IgD-negative memory B cell (primary cell): ENCODE measurements around the gene CEP78. TPM values are rescaled to one million over a fixed set of nuclear protein-coding genes. Genes with fewer than 3 reads are reported as not detected.

Source experiments
- H3K27ac Mint-ChIP-seq, 3 donors: one replicate each; pipeline ENCODE4 v1.8.0; 2020 to 2022; ENCODE audit warnings: mild to moderate bottlenecking in 3 of 3, mixed read lengths in 3 of 3, moderate library complexity in 1 of 3
- H3K27me3 Mint-ChIP-seq: one replicate; pipeline ENCODE4 v1.8.0; 2021; ENCODE audit warnings: mixed read lengths
- H3K36me3 Mint-ChIP-seq: one replicate; pipeline ENCODE4 v1.8.0; 2020; ENCODE audit warnings: mild to moderate bottlenecking, mixed read lengths
- H3K4me1 Mint-ChIP-seq, 3 donors: one replicate each; pipeline ENCODE4 v1.8.0; 2020 to 2022; ENCODE audit warnings: mixed read lengths in 3 of 3, mild to moderate bottlenecking in 1 of 3
- H3K4me3 Mint-ChIP-seq, 4 donors: one replicate each; pipeline ENCODE4 v1.8.0; 2020 to 2022; ENCODE audit warnings: mild to moderate bottlenecking in 4 of 4, mixed read lengths in 4 of 4, moderate library complexity in 3 of 4
- H3K9me3 Mint-ChIP-seq, 3 donors: one replicate each; pipeline ENCODE4 v1.8.0; 2020 to 2021; ENCODE audit warnings: mixed read lengths in 3 of 3, mild to moderate bottlenecking in 1 of 3
- polyA plus RNA-seq: library from polyadenylated mRNA; unstranded; fragments of 300-500 nt; fragmentation: Illumina TruSeq; gene quantifications from one replicate; pipeline ENCODE4 v1.2.3, GENCODE V29; 2021

The CEP78 gene
- polyA plus RNA-seq, 1 donor from 2014 or later, result 12.3 TPM

DNA sequence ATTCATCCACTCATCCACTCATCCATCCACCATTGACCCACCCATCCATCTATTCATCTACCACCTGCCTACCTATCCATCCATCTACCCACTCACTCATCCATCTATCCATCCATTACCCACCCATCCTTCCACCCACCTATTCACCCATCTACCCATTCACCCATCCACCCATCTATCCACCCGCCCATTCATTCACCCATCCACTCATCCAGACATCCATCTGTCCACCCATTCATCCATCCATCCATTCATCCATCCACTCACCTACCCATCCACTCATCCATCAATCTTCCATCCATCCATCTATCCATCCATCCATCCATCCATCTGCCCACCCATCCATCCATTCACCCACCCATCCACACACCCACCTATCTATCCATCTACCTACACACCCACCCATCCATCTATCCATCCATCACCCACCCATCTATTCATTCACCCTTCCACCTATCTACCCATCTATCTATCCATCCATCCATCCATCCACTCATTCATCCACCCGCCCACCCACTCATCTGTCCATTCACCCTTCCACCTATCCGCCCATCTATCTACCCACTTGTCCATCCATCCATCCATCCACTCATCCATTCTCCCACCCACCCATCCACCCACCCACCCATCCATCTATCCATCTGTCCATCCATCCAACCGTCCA is 84.3 kb downstream of the CEP78 start:
- Mint-ChIP-seq H3K9me3 (no peaks in the 10 kb centered on the region), H3K27ac (no peak overlapping the region), H3K4me3 (no peak overlapping the region), H3K36me3 (peaks cover 6% of the 10 kb centered on the region), H3K4me1 (no peaks in the 10 kb centered on the region), H3K27me3 (no peaks in the 10 kb centered on the region)

DNA sequence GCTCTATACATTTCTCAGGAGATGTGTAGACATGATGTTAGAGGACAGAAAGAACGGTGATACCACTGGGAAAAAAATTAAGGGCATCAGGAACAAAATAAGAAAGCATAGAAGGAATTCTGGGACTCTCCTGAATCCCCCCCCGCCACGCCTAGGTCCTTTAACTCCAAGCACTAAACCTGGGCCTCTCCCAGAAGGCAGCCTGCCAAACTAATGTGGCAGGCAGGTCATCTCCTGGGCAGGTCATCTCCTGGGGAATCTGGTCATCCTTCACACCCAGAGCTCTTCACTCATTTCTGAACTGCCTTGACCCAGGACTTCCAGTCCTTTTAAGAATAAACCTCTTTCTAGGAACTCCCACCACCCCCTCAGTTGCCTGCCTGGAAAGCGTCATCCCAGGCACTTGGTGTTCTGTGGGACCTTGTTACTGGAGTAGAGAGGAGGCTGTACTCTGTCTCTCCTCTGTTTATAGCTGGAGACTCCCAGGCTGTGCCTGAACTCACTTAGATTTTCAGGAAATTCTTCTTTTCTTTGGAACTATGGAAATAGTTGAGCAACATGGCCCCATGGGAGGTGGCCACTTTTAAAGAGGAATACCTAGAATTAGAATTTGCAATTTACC is 85.1 kb downstream of the CEP78 start:
- H3K36me3 Mint-ChIP-seq, result peaks cover 6% of the 10 kb centered on the region
- H3K4me3 Mint-ChIP-seq, result no peak overlapping the region
- H3K27me3 Mint-ChIP-seq, result no peaks in the 10 kb centered on the region
- no peak overlapping the region for H3K27ac Mint-ChIP-seq
- H3K4me1 Mint-ChIP-seq, result no peaks in the 10 kb centered on the region
- H3K9me3 Mint-ChIP-seq, result no peaks in the 10 kb centered on the region

DNA sequence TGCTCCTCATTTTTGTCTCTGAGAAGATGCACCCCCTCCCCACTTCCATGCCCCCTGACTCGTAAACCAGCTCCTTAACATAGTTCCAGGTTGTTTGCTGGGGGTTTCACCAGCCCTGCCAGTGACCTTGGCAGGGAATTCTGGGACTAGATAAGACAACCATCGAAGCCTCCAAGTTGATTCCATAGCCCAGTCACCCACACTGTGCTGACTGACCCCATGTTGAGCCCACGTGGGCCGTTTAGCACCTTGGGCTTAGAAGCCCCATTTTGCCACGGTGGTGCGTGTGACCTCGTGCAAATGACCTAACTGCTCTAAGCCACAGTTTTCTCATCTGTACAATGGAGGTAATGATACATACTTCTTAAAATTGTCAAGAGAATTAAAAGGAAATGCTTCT is 85.6 kb downstream of the CEP78 start:
- Mint-ChIP-seq H3K4me1 (no peaks in the 10 kb centered on the region), H3K27ac (no peak overlapping the region), H3K4me3 (no peak overlapping the region), H3K27me3 (no peaks in the 10 kb centered on the region), H3K36me3 (peaks cover 5% of the 10 kb centered on the region), H3K9me3 (no peaks in the 10 kb centered on the region)

DNA sequence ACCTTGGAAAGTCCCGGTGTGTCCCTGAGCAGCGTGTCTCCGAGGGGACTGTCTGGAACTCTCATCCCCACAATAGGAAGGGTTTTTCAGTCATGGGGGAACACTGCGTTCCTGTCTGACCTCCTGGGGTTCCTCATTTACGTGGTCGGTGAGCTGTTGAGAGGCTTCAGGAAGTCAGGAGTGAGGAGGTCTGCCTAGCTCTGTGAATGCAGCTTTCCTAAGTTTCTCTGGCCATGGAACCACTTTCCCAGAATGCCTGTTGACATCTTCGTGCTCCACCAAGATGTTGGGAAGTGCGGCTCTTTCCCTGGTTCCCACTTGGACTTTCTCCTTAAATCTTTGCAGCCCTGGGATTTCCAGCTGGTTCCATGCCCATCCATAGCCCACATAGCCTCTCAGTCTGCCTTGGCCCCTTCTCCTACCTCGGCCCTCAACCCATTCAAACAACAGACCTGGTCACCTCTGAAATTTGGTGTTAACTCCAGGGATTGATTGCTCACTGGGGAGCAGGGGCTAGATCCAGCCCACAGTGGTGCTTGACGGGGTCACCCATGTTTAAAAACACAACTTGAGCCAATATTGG is 88.3 kb downstream of the CEP78 start:
- H3K36me3 Mint-ChIP-seq, result peaks cover 3% of the 10 kb centered on the region
- no peak overlapping the region for H3K27ac Mint-ChIP-seq
- no peak overlapping the region for H3K4me3 Mint-ChIP-seq

DNA sequence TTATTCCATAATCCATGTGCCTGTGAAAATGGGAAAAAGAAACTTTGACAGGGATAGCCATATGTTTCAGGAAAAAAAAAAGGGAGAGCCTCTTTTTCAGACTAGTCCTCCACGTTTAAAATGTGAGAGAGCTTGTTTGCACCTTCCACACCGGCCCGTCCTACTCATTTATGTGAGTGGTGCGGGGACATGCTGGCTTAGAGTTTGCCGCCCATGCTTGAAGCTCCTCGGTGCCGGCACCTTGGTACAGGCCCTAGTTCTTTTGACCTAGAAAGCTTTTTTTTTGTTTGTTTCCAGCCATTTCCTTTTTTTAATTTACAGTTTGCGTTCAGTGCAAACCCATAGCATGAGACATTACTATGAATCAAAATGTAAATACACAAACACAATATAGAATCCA is 88.8 kb downstream of the CEP78 start:
- Mint-ChIP-seq H3K27me3 (no peaks in the 10 kb centered on the region), H3K4me1 (no peaks in the 10 kb centered on the region), H3K27ac (no peak overlapping the region), H3K4me3 (no peak overlapping the region), H3K9me3 (no peaks in the 10 kb centered on the region), H3K36me3 (peaks cover 3% of the 10 kb centered on the region)

More for the DNA sequence above, 88.3 kb downstream of the CEP78 start:
- Mint-ChIP-seq H3K4me1 (no peaks in the 10 kb centered on the region), H3K27me3 (no peaks in the 10 kb centered on the region), H3K9me3 (no peaks in the 10 kb centered on the region)

DNA sequence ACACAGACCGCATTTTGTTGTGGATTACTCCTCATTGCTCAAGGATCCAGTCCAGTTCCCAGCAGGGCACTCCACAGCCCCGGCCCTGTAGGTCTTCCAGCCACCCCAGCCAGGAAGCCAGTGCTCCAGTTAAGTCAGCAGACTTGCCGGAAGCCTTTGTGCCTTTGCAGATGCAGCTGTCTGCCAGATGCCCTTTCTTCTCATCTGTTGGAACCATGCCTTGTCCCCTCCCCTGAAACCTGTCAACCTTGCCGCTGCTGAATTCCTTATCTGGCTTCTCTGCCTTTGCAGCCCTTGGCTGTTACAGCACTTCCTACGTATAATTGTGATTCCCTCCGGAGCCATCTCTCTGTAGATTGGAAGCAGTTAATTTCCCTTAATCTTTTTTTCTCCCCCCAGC is 89.5 kb downstream of the CEP78 start:
- no peak overlapping the region for H3K27ac Mint-ChIP-seq

DNA sequence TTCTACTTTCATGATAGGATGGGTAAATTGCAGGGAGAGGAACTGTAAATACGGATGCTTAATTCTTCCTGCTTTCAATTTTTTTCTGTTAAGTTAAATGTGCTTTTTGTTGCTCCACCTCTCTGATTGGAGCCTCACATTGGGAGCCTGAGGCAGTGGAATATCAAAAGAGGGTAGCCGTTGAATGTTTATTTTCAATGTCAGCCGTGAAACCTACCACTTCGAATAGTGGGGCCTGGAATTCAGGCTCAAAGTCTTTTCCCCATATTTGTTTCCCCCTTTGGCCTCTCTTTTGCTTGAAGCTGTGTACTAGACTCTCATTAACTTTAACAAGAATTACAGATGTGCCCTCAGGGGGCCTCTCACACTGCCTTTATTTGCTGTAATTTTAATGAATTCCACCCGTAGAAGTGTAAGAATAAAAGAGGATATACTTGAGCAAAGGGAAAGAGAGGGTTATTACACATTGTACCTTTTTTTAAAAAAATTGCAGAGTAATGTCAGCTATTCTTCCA is 90.0 kb downstream of the CEP78 start:
- H3K27me3 Mint-ChIP-seq, result no peaks in the 10 kb centered on the region
- H3K4me3 Mint-ChIP-seq, result no peak overlapping the region
- H3K4me1 Mint-ChIP-seq, result no peaks in the 10 kb centered on the region

More for the DNA sequence above, 89.5 kb downstream of the CEP78 start:
- Mint-ChIP-seq H3K36me3 (peaks cover 3% of the 10 kb centered on the region), H3K4me3 (no peak overlapping the region), H3K27me3 (no peaks in the 10 kb centered on the region), H3K4me1 (no peaks in the 10 kb centered on the region), H3K9me3 (no peaks in the 10 kb centered on the region)

DNA sequence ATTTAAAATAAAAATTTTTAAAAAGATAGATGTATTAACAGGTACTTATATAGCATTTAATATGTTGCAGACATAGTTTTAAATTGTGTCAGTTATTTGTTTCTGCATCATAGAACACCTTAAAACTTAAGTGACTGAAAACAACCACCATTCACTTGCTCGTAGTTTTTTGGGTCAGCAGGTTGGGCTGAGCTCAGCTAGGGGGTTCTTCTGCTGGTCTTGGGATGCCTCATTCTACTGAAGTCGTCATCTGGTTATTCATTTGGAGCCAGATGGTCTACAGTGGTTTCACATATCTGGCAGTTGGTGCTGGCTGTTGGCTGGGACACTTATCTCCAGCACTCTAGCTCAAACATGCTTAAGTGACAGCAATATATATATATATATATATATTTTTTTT is 90.7 kb downstream of the CEP78 start:
- Mint-ChIP-seq H3K4me3 (no peak overlapping the region), H3K9me3 (no peaks in the 10 kb centered on the region), H3K36me3 (peaks cover 5% of the 10 kb centered on the region), H3K4me1 (no peaks in the 10 kb centered on the region), H3K27me3 (no peaks in the 10 kb centered on the region), H3K27ac (no peak overlapping the region)

More for the DNA sequence above, 90.0 kb downstream of the CEP78 start:
- H3K9me3 Mint-ChIP-seq, result no peaks in the 10 kb centered on the region
- H3K36me3 Mint-ChIP-seq, result peaks cover 6% of the 10 kb centered on the region
- H3K27ac Mint-ChIP-seq, result no peak overlapping the region

Other genes starting within 250 kb of the CEP78 start
- 0.39 TPM for gene GNAQ, start 204.3 kb upstream of the CEP78 start, polyA plus RNA-seq
- gene PSAT1, start 61.0 kb downstream of the CEP78 start, polyA plus RNA-seq, result 5.2 TPM